ENCODE results near the gene IL19. TPM values are rescaled to one million over a fixed set of nuclear protein-coding genes. Genes with fewer than 3 reads are reported as not detected.
"Not testable (repeated sequence)": the region's sequence is repeated elsewhere in the genome, so short reads cannot be mapped to it uniquely, and the experiment has no call there.

Gene IL19
- total RNA-seq, 1 donor from 2014 or later = not detected

DNA sequence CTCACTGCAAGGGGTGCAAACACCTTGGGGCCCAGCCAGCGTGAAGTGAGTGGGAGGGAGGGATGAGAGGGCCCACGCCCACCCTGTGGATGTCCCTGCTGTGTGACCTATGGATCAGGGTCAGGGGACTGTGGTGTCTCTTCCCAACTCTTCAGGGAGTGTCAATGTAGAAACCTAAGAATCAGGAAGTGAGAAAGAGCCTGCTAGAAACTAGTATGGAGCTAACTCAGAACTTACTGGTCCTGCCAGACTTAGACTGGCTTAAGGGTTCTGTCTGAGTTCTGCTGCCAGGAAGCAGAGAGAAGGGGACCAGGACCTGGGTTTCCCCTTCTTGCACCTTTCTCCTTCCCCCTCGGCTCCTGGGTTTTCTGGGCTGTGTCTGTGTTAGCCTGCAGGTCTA lies 3.5 kb downstream of the IL19 start:
- Histone ChIP-seq H3K4me1 (no peaks in the 10 kb centered on the region), H3K27me3 (no peaks in the 10 kb centered on the region), H3K36me3 (no peaks in the 10 kb centered on the region), H3K27ac (no peak overlapping the region), H3K9me3 (no peaks in the 10 kb centered on the region), H3K4me3 (no peak overlapping the region)
- DNase-seq (ENCODE audit: low spot score in 2 of 2) = no peak
- intact Hi-C loops (cut with DNase I) = no loop called here
- TF ChIP-seq, protein P1, sequence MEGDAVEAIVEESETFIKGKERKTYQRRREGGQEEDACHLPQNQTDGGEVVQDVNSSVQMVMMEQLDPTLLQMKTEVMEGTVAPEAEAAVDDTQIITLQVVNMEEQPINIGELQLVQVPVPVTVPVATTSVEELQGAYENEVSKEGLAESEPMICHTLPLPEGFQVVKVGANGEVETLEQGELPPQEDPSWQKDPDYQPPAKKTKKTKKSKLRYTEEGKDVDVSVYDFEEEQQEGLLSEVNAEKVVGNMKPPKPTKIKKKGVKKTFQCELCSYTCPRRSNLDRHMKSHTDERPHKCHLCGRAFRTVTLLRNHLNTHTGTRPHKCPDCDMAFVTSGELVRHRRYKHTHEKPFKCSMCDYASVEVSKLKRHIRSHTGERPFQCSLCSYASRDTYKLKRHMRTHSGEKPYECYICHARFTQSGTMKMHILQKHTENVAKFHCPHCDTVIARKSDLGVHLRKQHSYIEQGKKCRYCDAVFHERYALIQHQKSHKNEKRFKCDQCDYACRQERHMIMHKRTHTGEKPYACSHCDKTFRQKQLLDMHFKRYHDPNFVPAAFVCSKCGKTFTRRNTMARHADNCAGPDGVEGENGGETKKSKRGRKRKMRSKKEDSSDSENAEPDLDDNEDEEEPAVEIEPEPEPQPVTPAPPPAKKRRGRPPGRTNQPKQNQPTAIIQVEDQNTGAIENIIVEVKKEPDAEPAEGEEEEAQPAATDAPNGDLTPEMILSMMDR (IDR thresholded peaks at IDR 0.05) = no peak

DNA sequence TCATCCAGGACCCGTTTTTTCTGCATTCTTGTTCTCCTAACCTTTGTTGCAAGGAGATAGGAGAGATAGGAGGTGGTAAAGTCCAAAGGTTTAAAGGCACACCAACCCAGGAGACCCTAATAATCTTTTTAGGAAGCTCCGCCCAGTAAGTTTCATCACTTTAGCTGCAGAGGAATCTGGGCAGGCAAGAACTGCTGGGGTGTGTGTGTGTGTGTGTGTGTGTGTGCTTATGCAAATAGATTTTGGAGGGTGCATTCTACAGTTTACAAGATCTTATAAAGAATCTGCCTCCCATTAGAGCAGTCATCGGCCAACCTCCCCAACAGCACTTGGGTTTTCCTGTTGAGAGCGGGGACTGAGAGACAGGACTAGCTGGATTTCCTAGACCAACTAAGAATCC lies 5.7 kb downstream of the IL19 start:
- no peak for DNase-seq (ENCODE audit: low spot score in 2 of 2)
- no peak overlapping the region for H3K4me3 ChIP-seq
- TF ChIP-seq, protein P1 (IDR thresholded peaks at IDR 0.05) = no peak
- intact Hi-C loops (cut with DNase I) = no loop called here
- H3K36me3 ChIP-seq = no peaks in the 10 kb centered on the region
- no peaks in the 10 kb centered on the region for H3K9me3 ChIP-seq
- H3K27me3 ChIP-seq = no peaks in the 10 kb centered on the region
- no peak overlapping the region for H3K27ac ChIP-seq
- H3K4me1 ChIP-seq = no peaks in the 10 kb centered on the region

DNA sequence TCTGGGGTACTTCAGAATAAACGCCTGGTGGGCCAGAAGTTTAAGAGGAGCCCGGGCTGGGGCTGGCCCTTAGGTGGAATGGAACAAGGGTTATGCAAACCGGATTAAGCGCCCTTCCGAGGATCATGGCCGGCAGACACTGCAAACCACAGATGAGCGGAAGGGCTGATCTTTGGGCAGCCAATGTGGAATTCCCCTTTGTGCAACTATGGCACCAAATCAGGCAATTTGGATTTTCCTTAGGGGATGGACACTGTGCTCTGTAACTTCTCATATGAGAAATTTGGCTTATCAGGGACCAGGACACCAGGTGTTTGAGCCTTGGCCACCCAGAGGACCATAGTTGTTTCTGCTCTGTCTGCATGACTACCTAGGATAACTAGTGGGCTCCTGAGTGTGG lies 7.5 kb downstream of the IL19 start:
- Histone ChIP-seq H3K27ac (no peak overlapping the region), H3K4me3 (no peak overlapping the region), H3K9me3 (no peaks in the 10 kb centered on the region), H3K36me3 (no peaks in the 10 kb centered on the region), H3K4me1 (no peaks in the 10 kb centered on the region), H3K27me3 (no peaks in the 10 kb centered on the region)
- no peak for DNase-seq (ENCODE audit: low spot score in 2 of 2)
- TF ChIP-seq, protein P1 (IDR thresholded peaks at IDR 0.05) = no peak
- intact Hi-C loops (cut with DNase I) = no loop called here

DNA sequence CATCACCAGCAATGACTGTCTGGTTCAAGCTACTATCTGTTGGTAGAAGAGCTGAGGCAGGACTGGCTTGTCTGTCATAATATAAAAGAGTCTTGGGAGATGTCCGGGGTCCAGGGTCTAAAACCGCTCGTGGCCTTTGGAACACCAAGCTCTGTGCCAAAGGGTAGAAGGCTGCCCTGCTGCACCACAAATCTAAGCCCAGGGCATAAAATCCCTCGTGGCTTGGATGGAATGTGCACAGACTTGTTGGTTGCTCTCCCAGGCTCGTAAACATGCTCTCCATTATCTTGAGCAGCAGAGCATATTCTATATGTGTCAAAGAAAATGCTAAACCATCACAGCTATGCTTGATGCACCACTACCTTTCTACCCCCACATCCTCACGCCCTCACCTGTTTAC lies 8.3 kb downstream of the IL19 start:
- H3K27me3 ChIP-seq; H3K4me1 ChIP-seq; H3K9me3 ChIP-seq; intact Hi-C loops (cut with DNase I); H3K36me3 ChIP-seq; DNase-seq (ENCODE audit: low spot score in 2 of 2); H3K4me3 ChIP-seq; H3K27ac ChIP-seq: not testable (repeated sequence)

DNA sequence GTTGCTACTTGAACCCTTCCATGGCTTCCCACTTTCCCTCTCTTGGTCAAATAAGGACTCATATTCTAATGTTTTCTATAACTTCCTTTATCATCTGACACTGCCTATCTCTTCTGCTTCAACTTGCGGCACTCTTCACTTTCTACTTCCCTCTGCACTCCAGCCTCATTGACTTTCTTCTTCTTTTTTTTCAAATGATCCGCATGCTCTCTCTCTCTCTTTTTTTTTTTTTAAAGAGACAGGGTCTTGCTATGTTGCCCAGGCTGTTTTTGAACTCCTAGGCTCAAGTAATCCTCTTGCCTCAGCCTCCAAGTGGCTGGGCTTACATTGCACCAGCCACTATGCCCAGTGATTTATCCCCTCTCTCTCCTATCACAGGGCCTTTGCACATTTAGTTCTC lies 9.1 kb downstream of the IL19 start:
- no peak overlapping the region for H3K4me3 ChIP-seq
- no peak overlapping the region for H3K27ac ChIP-seq
- intact Hi-C loops (cut with DNase I) = no loop called here
- H3K36me3 ChIP-seq = no peaks in the 10 kb centered on the region
- H3K27me3 ChIP-seq = no peaks in the 10 kb centered on the region
- DNase-seq (ENCODE audit: low spot score in 2 of 2) = no peak
- no peaks in the 10 kb centered on the region for H3K4me1 ChIP-seq
- TF ChIP-seq, protein P1 (IDR thresholded peaks at IDR 0.05) = no peak
- no peaks in the 10 kb centered on the region for H3K9me3 ChIP-seq

DNA sequence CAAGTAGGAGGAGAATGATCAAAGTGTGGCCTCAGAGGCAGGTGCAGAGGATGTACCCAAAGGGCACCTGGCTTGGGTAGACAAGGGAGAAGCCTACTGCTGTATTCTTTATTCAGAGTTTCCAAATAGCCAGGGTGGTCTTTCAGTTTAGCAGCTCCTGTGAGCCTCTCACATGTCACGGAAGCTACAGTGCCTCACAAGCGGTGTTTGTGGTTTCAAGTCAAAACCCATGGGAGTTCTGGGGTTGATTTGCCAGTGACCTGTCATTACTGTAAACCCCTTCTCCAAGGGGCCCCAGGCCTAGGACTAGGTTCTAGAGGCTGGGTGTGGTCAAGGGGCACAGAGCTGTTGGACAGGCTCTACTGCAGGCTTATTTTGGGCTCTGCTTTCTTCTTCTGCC lies 11.9 kb downstream of the IL19 start:
- Histone ChIP-seq H3K4me1 (no peaks in the 10 kb centered on the region), H3K4me3 (no peak overlapping the region), H3K36me3 (no peaks in the 10 kb centered on the region), H3K9me3 (no peaks in the 10 kb centered on the region), H3K27ac (no peak overlapping the region), H3K27me3 (no peaks in the 10 kb centered on the region)
- intact Hi-C loops (cut with DNase I) = no loop called here
- DNase-seq (ENCODE audit: low spot score in 2 of 2) = no peak
- TF ChIP-seq, protein P1 (IDR thresholded peaks at IDR 0.05) = no peak

Measured in ascending aorta (tissue), 2 donors.